ENCODE data around the gene SNED1.

DNA sequence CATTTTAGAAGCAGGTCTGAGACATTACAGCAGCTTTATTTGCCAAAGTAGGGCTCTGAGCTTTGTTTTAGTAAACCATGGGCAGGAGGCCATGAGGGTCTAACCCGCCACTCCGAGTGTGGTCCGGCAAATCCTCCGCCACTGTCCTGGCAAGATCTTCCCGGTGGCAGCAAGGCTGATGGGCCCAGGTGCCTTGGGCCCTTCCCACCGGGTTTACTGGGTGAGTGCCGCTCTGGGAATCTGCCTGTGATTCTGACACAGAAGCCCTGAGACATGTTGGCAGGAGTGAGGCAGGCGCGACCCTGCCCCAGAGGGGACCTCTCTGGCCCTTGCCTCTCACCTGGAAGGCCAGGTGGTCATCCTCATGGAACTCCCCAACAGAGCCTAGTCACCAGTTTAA lies 73.7 kb downstream of the SNED1 start:
- TF ChIP-seq EP300 (IDR thresholded peaks at IDR 0.05) (no peak), POLR2A (IDR thresholded peaks at IDR 0.05) (no peak)
- TF ChIP-seq, protein P1, sequence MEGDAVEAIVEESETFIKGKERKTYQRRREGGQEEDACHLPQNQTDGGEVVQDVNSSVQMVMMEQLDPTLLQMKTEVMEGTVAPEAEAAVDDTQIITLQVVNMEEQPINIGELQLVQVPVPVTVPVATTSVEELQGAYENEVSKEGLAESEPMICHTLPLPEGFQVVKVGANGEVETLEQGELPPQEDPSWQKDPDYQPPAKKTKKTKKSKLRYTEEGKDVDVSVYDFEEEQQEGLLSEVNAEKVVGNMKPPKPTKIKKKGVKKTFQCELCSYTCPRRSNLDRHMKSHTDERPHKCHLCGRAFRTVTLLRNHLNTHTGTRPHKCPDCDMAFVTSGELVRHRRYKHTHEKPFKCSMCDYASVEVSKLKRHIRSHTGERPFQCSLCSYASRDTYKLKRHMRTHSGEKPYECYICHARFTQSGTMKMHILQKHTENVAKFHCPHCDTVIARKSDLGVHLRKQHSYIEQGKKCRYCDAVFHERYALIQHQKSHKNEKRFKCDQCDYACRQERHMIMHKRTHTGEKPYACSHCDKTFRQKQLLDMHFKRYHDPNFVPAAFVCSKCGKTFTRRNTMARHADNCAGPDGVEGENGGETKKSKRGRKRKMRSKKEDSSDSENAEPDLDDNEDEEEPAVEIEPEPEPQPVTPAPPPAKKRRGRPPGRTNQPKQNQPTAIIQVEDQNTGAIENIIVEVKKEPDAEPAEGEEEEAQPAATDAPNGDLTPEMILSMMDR (IDR thresholded peaks at IDR 0.05) = no peak

Data from sigmoid colon (tissue), 4 donors.